OCI-LY1 (cell line): ENCODE results near the gene WNK2.

Experiments
- CTCF ChIP-seq: fragments of 200-600 bp; sonication (generic), shearing (Covaris generic); IDR thresholded peaks from 2 replicates; pipeline ENCODE4 v1.5.1; 2017; ENCODE audit warnings: mild to moderate bottlenecking, antibody characterized with exemption, low read length, moderate library complexity, mixed read lengths
- EZH2 ChIP-seq: fragments of 200-600 bp; sonication (generic), shearing (Covaris generic); IDR thresholded peaks from 2 replicates; pipeline ENCODE4 v1.8.0; 2017; ENCODE audit warnings: borderline replicate concordance, mixed run types, mild to moderate bottlenecking, antibody characterized with exemption, low read length, moderate library complexity, mixed read lengths

- TF ChIP-seq CTCF, result no peak
- TF ChIP-seq EZH2, result no peak
Measured at GRCh38 chr9:93306579-93307091, 122.7 kb downstream of the WNK2 start.
